RPMI8226 (cell line): ENCODE data around the gene DKK3.

ENCODE experiments used
- DNase-seq: peaks from one replicate; pipeline ENCODE4 v3.0.0-alpha.2; 2015

Gene DKK3

GRCh38 chr11:12029738-12030363, 21.4 kb upstream of the DKK3 start:
- no peak for DNase-seq

- no peak for DNase-seq
These were observed 20.7 kb upstream of the DKK3 start for GRCh38 chr11:12029119-12029518.

- no peak for DNase-seq
These were observed 19.9 kb upstream of the DKK3 start for GRCh38 chr11:12028303-12028702.

- peak; percentile 67 for DNase-seq
These were observed 18.1 kb upstream of the DKK3 start for GRCh38 chr11:12026331-12027211.

- DNase-seq = no peak
These were observed 16.0 kb upstream of the DKK3 start for GRCh38 chr11:12024254-12024926.

GRCh38 chr11:12023015-12023414, 14.6 kb upstream of the DKK3 start:
- DNase-seq = no peak

GRCh38 chr11:12020546-12020945, 12.1 kb upstream of the DKK3 start:
- DNase-seq = no peak

GRCh38 chr11:12019866-12020416, 11.5 kb upstream of the DKK3 start:
- no peak for DNase-seq

GRCh38 chr11:12019337-12019736, 10.9 kb upstream of the DKK3 start:
- DNase-seq = no peak

- DNase-seq = no peak
These were observed 9.5 kb upstream of the DKK3 start for GRCh38 chr11:12017865-12018453.

GRCh38 chr11:12017243-12017678, 8.8 kb upstream of the DKK3 start:
- DNase-seq = no peak

- no peak for DNase-seq
These were observed 7.8 kb upstream of the DKK3 start for GRCh38 chr11:12016246-12016645.

GRCh38 chr11:12015486-12015885, 7.1 kb upstream of the DKK3 start:
- DNase-seq = no peak

- DNase-seq = no peak
These were observed 5.4 kb upstream of the DKK3 start for GRCh38 chr11:12013781-12014180.

- no peak for DNase-seq
These were observed 1.3 kb upstream of the DKK3 start for GRCh38 chr11:12009617-12010321.

GRCh38 chr11:12008790-12009616, 577 bp upstream of the DKK3 start:
- DNase-seq = no peak

- no peak for DNase-seq
These were observed 1.2 kb downstream of the DKK3 start for GRCh38 chr11:12007230-12007593.

GRCh38 chr11:12006552-12007229, 1.7 kb downstream of the DKK3 start:
- DNase-seq = no peak

GRCh38 chr11:12005476-12005875, 3.0 kb downstream of the DKK3 start:
- DNase-seq = no peak

- DNase-seq = no peak
These were observed 3.4 kb downstream of the DKK3 start for GRCh38 chr11:12005061-12005460.

GRCh38 chr11:12003815-12004214, 4.6 kb downstream of the DKK3 start:
- no peak for DNase-seq
